HG03520 (cell line): ENCODE data around the gene MLXIPL.
"Not testable (repeated sequence)": the region's sequence is repeated elsewhere in the genome, so short reads cannot be mapped to it uniquely, and the experiment has no call there.

Experiments
- ATAC-seq: cut with Tn5 transposase; IDR thresholded peaks from one replicate; pipeline ENCODE4 v1.9.1; 2021; ENCODE audit warnings: mild to moderate bottlenecking, moderate library complexity; ENCODE audit not compliant: unreplicated experiment

MLXIPL gene

DNA sequence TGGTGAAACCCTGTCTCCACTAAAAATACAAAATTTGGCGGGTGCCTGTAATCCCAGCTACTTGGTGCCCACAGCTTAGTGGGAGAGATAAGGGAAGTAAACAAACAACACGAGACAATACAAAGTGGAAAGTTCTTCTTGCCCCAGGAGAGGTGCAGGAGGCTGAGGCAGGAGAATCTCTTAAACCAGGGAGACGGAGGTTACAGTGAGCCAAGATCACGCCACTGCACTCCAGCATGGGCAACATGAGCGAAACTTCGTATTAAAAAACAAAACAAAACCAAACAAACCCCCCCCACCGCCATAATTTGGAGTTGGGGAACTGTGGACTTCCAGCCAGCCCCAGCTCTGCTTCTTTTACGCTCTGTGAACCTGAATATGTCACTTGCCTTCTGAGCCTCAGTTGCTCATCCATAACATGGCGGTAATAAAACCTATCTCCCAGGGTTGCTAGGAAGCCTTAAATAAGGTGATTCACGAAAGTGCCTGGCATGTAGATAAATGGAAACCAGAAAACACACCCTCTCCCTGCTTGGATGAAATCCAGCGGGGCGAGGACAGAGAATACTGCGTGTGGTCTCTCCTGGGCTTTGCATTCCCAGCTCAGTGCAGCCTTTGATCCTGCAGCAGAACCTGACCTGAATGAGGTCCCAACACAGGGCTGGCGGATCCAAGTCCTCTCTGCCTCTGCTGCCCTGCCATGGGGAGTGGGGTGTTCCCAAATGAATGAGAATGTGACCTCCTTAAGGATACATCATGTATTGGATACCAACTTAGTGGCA is 10.2 kb downstream of the MLXIPL start:
- no peak for ATAC-seq

DNA sequence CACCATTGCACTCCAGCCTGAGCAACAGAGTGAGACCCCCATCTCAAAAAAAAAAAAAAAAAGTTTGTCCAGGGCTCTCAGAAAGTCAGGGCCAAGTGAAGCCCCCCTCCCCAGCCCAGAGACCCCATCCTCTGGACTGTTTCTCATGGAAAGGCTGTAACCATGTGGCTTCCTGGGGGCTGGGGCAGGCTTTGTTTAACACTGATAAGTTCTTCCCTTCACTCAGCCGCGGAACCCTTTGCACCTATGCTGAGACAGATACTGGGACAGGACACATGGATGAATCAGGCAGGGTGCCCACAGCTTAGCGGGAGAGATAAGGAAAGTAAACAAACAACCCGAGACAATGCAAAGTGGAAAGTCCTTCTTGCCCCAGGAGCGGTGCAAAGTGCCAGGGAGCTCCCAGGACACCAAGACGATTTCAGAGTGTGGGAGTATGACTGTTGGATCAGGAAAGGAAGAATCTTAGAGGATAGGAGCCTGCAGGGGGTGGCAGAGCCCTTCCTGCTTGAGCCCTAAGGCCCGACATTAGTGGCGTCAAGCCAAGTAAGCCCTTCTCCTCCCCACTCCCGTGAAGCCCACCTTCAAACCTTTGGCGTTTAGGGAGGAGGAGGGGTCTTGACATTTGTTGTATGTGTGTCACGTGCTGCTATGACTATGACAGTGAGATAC is 11.6 kb downstream of the MLXIPL start:
- no peak for ATAC-seq

- no peak for ATAC-seq
Observed at GRCh38 chr7:73611017-73611555, 13.2 kb downstream of the MLXIPL start.

GRCh38 chr7:73610105-73610504 is 14.2 kb downstream of the MLXIPL start:
- no peak for ATAC-seq

DNA sequence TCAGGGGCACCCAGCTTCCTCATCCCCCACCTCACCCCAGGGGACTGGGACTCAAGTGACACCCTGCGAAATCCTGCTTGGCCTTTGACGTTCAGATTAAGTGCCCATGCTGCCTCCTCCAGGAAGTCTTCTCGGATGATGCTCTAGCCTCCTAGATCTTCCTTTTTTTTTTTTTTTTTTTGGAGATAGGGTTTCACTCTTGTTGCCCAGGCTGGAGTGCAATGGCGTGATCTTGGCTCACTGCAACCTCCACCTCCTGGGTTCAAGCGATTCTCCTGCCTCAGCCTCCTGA is 16.7 kb downstream of the MLXIPL start:
- not testable (repeated sequence) for ATAC-seq

DNA sequence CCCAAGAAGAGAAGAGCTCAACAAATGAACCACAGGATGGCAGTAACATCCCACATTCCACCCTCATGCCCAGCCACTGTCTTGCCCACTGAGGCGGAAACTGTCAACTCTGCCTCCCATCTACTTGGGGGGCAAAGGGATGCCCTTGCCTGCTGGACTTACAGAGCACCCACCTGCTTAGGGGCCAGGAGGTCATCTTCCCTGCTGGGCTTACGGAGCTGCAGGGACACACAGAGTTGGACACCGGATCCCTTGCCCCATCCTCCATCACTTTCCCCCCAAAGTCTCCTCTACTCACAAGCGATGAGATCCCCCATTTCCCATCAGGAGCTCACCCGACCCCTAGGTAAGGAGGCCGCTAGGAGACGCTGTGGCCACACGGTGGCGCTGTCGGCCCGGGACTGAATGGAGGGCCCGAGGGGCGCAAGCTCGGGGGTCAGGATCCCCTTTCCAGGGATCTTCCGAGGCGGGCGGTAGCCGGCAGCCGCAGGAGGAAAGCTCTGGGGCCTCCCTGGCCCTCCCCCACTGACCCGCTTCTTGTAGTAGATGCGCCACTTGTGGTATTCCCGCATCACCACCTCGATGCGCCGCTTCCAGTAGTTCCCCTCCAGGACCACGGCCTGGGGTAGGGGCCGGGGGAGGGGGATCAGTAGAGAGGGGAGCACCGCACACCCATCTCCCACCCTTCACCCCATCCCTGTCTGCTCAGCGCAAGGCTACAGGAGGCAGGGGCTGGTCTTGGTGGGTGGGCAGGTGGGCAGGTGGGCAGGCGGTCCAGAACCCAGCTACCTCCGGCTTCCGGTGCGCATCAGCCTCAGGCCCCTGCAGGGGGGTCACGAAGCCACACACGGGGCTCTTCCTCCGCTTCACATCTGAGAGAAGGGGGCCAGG is 17.3 kb downstream of the MLXIPL start:
- no peak for ATAC-seq

- ATAC-seq, result no peak
Observed at GRCh38 chr7:73605601-73606220, 18.6 kb downstream of the MLXIPL start.

DNA sequence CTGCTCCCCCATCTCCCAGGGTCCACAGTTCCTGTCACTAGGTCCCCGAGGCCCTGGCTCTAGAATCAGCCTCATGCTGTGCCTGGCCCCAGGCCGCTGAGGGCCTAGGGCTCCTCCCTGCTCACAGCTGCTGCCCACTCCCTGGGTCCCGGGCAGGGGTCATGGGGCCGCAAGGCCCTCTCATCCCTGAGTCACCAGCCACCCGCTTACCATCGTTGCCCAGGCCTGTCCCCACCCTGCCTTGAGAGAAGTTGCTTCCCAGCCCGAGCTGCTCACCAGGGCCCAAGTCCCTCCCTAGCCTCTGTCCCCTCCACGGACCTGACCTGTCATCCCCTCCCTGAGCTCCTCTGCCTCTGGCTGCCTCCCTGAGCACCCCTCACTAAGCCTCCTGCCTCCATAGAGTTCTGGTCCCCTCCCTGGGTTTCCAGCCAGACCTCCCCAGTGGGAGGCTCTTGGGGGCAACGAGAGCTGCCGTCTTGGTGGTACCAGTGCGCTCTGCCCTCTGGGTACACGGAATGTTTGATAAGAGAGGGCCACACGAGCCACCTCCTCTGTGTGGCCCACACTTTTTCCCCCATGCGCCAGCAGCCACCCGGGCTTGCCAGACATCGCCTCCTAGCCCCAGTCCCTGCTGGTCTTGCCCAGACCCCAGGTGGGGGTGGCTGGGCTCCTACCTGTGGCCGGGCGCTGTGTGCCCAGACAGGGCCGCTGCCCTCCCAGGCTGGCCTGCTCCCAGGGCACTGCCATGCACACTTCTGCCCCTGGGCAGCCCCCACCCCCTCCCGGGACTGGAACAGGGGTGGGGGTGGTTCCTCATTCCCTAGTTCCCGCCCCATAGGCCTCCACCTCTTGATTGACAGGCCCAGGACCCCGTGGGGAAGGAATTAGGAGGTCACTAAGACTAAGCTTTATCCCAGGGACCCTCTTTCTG is 21.3 kb downstream of the MLXIPL start:
- ATAC-seq, result no peak

GRCh38 chr7:73599916-73600315 is 24.4 kb downstream of the MLXIPL start:
- no peak for ATAC-seq

GRCh38 chr7:73599151-73599882 is 25.0 kb downstream of the MLXIPL start:
- no peak for ATAC-seq

DNA sequence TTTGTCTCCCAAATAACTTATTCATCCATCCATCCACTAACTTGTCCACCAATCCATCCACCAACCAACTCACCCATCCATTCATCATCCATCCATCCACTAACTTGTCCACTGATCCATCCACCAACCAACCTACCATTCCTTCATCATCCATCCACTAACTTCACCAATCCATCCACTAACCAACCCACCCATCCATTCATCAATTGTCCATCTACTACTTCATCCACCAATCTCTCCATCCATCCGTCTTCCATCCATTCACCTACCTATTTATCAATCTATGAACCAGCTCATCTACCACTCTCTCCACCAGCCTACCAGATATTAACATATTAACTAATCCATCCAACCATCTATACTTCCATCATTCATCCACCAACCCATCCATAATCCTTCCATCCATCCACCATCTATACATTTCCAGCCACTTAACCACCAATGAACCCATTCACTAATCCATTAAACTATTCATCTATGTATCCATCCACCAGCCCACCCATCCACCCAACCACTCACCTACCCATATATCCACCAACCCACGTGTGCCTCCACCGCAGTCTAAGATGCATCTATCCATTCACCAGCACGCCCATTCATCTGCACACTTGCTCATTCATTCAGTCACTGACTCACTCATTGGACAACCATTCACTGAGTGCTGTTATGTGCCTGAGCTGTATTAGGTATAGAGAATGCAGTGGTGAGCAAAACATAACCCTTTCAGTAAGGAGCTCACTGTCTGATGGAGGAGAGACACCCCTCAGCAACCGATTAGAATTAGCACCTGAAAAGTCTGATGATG is 26.1 kb downstream of the MLXIPL start:
- ATAC-seq, result no peak

GRCh38 chr7:73596191-73597065 is 27.9 kb downstream of the MLXIPL start:
- no peak for ATAC-seq

- ATAC-seq, result no peak
Observed at GRCh38 chr7:73595358-73595757, 29.0 kb downstream of the MLXIPL start.

DNA sequence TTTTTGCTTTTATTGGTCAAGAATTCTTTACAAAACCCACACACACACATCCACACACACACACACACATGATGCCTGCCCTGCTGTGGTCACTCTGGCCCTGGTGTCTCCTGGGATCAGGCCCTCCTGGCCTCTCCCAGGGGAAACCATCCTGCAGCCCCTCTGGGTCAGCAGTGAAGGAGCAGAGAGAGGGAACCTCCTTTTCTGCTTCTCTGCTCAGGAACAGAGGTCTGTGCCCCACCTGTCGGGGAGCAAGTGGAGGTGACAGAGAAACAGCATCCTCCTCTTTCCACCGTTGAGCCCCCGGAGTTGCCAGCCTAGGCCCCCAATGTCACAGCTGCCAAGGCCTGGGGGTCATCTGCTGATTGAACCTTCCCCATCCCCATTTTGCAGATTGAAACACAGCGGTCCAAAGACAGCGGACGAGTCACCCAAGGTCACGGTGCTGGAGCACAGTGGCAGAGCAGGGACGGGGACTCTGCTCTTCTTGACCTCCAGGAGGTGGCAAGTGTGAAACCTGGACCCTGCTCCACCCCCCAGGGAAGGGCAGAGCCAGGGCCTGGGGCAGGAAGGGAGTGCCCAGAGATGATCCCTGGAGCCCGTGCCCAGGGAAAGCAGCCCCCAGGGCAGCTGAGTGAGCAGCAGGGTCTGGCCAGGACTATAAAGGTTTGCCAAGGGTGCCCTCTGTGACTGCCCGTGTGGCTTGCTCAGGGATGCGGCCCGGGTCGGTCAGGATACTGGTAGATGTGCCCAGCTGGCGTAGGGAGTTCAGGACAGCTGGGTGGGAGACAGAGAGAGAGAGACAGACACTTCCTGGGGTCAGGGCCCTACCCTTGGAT is 30.9 kb downstream of the MLXIPL start:
- ATAC-seq, result no peak

GRCh38 chr7:73586911-73587310 is 37.4 kb downstream of the MLXIPL start:
- ATAC-seq, result no peak

DNA sequence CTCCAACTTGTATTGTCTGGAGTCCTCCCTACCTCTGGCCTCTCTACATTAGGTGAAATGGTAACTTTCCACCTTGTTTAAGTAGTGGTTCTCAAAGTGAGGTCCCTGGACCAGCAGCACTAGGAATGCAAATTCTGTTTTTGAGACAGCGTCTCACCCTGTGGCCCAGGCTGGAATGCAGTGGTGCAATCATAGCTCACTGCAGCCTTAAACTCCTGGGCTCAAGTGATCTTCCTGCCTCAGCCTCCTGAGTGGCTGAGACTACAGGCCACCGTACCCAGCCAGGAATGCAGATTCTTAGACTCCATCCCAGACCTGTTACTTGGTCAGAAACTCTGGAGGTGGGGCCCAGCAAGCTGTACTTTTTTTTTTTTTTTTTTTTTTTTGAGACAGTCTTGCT is 39.1 kb downstream of the MLXIPL start:
- no peak for ATAC-seq
